Measurements from ENCODE around the gene AUTS2.
"Not testable (repeated sequence)": the region's sequence is repeated elsewhere in the genome, so short reads cannot be mapped to it uniquely, and the experiment has no call there.

The AUTS2 gene

GRCh38 chr7:70717553-70718329, 1119.5 kb downstream of the AUTS2 start:
- no peak for DNase-seq (ENCODE audit: low read depth in 2 of 2, low spot score in 1 of 2)

- no peak for DNase-seq (ENCODE audit: low read depth in 2 of 2, low spot score in 1 of 2)
Measured at GRCh38 chr7:70719125-70719524, 1120.8 kb downstream of the AUTS2 start.

GRCh38 chr7:70720191-70720873, 1122.1 kb downstream of the AUTS2 start:
- no peak for DNase-seq (ENCODE audit: low read depth in 2 of 2, low spot score in 1 of 2)

GRCh38 chr7:70721500-70721899, 1123.2 kb downstream of the AUTS2 start:
- DNase-seq (ENCODE audit: low read depth in 2 of 2, low spot score in 1 of 2): no peak

- no peak for DNase-seq (ENCODE audit: low read depth in 2 of 2, low spot score in 1 of 2)
Measured at GRCh38 chr7:70723339-70723738, 1125.1 kb downstream of the AUTS2 start.

- no peak for DNase-seq (ENCODE audit: low read depth in 2 of 2, low spot score in 1 of 2)
Measured at GRCh38 chr7:70725448-70725847, 1127.2 kb downstream of the AUTS2 start.

- no peak for DNase-seq (ENCODE audit: low read depth in 2 of 2, low spot score in 1 of 2)
Measured at GRCh38 chr7:70726294-70726693, 1128.0 kb downstream of the AUTS2 start.

- no peak for DNase-seq (ENCODE audit: low read depth in 2 of 2, low spot score in 1 of 2)
Measured at GRCh38 chr7:70726951-70727378, 1128.7 kb downstream of the AUTS2 start.

GRCh38 chr7:70727861-70728260, 1129.6 kb downstream of the AUTS2 start:
- DNase-seq (ENCODE audit: low read depth in 2 of 2, low spot score in 1 of 2): no peak

GRCh38 chr7:70728872-70729552, 1130.7 kb downstream of the AUTS2 start:
- DNase-seq (ENCODE audit: low read depth in 2 of 2, low spot score in 1 of 2): no peak

GRCh38 chr7:70729553-70730157, 1131.4 kb downstream of the AUTS2 start:
- not testable (repeated sequence) for DNase-seq (ENCODE audit: low read depth in 2 of 2, low spot score in 1 of 2)

- no peak for DNase-seq (ENCODE audit: low read depth in 2 of 2, low spot score in 1 of 2)
Measured at GRCh38 chr7:70730451-70731110, 1132.3 kb downstream of the AUTS2 start.

GRCh38 chr7:70733090-70733489, 1134.8 kb downstream of the AUTS2 start:
- DNase-seq (ENCODE audit: low read depth in 2 of 2, low spot score in 1 of 2): no peak

- DNase-seq (ENCODE audit: low read depth in 2 of 2, low spot score in 1 of 2): no peak
Measured at GRCh38 chr7:70734411-70734810, 1136.1 kb downstream of the AUTS2 start.

- DNase-seq (ENCODE audit: low read depth in 2 of 2, low spot score in 1 of 2): no peak
Measured at GRCh38 chr7:70735313-70735712, 1137.0 kb downstream of the AUTS2 start.

GRCh38 chr7:70736715-70737460, 1138.6 kb downstream of the AUTS2 start:
- DNase-seq (ENCODE audit: low read depth in 2 of 2, low spot score in 1 of 2): no peak

GRCh38 chr7:70738151-70738885, 1140.0 kb downstream of the AUTS2 start:
- DNase-seq (ENCODE audit: low read depth in 2 of 2, low spot score in 1 of 2): no peak

GRCh38 chr7:70739646-70740210, 1141.5 kb downstream of the AUTS2 start:
- DNase-seq (ENCODE audit: low read depth in 2 of 2, low spot score in 1 of 2): no peak

- no peak for DNase-seq (ENCODE audit: low read depth in 2 of 2, low spot score in 1 of 2)
Measured at GRCh38 chr7:70741666-70742065, 1143.4 kb downstream of the AUTS2 start.
